Peyer's patch (tissue), 4 donors: ENCODE measurements around the gene SPIB.

Experiments used
- CTCF ChIP-seq, 6 experiments: fragments of 450-650 bp in 4 of 6; fragments of 200-600 bp in 2 of 6; sonication (generic) in 1 of 6; IDR thresholded peaks; one replicate each; pipeline ENCODE4 v1.5.1; 2017 to 2019; ENCODE audit warnings: antibody characterized with exemption in 6 of 6, mild to moderate bottlenecking in 3 of 6, moderate library complexity in 1 of 6
- POLR2A ChIP-seq, 2 donors: fragments of 450-650 bp; IDR thresholded peaks; one replicate each; pipeline ENCODE4 v1.5.1; 2017; ENCODE audit warnings: antibody characterized with exemption in 2 of 2, mild to moderate bottlenecking in 2 of 2, moderate library complexity in 2 of 2

GRCh38 chr19:50399368-50399745 lies 19.4 kb upstream of the SPIB start:
- no peak for TF ChIP-seq POLR2A (IDR thresholded peaks at IDR 0.05)
- TF ChIP-seq CTCF (IDR thresholded peaks at IDR 0.05) = no peak
